Effector CD4-positive, alpha-beta T cell (primary cell): ENCODE results near the gene MYH10.

ENCODE experiments used
- DNase-seq: peaks from one replicate; pipeline ENCODE4 v3.0.0-alpha.2; 2020

MYH10 gene

DNA sequence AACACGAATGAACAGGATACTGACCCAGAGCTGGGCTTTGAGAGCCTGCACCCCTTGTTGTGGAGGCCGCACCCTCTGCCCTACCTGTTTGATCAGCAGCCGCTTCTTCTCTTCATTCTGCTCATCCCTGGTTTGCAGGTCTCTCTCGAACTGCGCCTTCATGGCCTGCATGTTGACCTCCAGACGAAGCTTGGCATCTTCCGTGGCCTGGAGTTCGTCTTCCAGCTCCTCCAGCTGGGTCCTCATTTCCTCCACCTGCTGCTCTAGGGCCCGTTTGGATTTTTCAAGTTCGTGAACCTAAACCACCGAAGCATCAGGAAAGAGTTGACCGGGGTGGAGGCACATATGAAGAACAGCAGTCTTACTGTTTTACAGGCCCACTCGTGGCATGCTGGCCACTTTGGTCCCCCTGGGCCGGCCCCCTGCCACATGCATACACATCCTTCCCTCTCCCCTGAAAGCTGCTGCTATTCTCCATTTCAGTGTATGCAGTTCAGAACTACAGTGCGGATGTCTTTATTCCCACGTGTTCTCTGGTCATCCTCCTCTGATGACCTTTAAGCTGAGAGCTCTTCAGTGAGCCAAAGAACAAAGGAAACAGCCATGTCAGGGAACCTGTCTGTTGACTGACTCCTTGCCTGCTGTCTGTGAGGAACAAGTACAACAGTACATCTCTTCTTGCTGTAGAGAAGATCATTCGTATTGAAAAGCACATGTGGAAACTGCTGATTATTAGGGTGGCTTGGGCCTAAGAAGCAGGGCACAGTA, 140.1 kb downstream of the MYH10 start:
- no peak for DNase-seq

DNA sequence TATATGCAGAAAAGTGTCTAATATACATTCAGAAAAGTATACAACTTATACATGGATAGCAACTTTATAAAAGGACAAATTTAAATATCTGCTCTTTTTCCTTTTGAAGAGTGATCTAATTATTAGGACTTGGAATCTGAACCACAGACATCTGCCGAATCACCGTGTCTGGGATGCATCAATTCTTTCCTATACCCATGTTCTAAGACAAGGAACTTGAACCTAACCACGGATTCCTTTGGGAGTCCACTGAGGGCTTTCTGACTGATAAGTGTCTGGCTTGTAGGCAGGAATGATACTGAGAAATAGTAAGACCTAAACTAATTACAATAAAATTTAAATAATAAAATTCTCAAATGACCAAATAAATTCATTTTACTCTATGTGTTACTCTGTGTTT, 140.7 kb downstream of the MYH10 start:
- no peak for DNase-seq

DNA sequence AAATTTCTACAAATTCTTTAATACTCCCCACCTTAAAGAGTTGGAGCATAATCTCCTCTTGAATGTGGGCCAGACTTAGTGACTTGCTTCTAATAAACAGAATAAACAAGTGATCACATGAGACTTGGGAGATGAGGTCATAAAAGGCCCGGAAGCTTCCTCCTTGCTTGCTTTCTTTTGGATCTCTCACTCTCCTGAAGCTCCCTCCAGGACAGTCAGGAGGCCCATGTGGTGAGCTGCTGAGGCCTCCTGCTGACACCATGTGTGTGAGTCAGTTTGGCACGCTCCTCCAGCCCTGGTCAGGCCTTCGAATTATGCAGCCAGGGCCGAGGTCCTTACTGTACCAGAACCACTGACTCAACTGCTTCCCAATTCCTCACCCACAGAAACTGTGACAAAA, 141.6 kb downstream of the MYH10 start:
- DNase-seq: no peak

DNA sequence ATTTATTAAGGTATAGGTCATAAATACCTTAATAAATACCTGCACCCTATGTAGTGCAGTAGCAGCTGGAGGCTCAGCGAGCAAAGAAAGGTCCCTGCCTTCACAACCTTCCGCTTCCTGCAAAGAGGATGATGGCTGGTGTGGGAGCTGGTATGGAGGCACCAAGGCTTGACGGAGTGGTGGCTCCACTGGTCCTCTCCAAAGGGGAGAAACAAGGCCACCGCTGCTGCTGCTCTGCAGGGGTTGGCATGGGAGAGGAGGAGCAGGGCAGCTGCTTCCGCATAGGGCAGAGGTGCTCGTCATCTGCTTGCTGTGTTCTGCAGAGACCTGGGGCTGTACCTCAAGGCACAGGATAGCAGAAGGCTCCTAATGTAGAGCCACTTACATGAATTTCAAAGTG, 142.0 kb downstream of the MYH10 start:
- DNase-seq: no peak

DNA sequence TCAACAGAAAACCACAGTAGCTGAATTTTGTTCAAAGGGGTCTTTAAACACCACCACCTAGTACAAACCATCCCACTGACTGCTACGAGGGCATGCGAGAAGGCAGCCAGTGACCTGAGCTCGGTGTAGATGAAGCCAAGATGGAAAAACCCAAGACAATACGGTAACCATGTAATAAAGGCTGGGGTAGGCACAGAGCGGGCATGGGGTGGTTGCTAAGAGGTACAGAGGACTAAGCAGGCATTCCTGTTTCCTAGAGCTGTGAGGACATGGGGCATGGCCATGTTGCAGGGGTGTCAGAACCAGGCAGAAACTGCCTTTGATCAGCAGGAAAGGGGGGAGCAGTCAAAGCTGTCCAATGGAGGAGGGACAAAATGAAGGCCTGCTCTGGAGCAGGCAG, 142.8 kb downstream of the MYH10 start:
- DNase-seq: no peak

DNA sequence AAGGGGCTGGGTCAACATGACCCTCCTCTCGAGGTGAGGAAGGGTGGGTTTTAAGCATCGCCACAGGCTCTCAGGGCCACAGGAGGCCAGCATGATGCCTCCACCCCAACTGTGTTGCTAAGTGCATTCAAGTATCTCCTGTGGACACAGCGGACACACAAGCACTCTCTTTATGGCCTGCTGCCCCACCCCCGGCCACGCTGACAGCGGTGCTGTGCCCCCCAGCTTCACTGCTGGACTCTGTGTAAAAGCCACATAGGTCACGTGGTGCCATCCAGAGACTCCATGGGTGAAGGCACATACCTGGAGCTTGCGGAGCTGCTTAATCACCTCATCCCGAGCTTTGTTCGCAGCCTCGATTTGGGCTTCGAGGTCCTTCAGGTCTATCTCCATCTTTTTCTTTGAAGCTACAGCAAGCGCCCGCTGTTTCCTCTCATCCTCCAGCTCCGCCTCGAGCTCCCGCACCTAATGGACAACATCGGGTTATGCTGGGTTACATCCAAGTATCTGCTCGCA, 143.3 kb downstream of the MYH10 start:
- no peak for DNase-seq

DNA sequence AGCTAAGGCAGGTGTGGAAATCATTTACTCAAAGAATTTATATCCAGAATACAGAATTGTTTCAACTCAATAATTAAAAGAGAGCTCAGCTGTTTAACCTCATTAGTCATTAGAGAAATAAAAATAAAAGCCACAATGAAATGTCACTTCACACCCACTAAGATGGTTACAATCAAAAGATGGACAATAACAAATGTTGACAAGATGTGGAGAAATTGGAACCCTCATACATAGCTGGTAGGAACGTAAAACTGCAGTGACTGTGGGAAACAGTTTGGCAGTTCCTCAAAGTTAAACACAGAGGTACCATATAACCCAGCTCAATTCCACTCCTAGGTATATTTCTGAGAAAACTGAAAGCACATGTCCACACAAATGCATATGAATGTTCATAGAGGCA, 145.0 kb downstream of the MYH10 start:
- DNase-seq: no peak

DNA sequence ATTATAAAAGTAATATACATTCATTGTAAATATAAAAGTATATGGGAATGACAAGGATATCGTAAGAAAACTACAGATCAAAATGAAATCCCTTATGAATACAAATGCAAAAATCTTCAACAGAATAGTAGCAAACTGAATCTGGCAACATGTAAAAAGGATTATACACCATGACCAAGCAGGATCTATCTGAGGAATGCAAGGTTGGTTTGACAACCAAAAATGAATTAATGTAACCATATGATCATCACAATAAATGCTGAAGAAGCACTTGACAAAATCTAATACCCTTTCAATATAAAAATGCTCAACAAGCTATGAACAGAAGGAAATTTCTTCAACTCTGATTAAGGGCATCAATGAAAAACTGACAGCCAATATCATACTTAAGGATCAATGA, 146.1 kb downstream of the MYH10 start:
- no peak for DNase-seq

DNA sequence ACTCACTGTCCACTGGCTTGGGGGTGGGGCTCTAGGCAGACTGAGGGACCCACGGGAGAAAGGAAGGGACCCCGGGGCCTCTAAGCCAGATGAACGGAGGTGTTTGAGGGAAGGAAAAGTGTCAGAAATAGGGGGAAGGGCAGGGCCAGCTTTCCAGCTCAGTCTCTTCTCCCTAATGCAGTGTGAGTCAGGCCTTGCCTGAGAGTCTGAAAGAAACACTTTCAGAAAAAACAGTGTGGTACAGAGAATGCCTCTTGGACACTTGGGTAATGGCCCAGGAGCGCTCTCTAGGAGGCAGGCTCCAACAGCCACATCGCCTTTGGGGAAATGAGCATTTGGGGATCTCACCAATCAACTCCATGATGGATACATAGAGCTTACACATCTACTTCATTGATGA, 148.0 kb downstream of the MYH10 start:
- no peak for DNase-seq

DNA sequence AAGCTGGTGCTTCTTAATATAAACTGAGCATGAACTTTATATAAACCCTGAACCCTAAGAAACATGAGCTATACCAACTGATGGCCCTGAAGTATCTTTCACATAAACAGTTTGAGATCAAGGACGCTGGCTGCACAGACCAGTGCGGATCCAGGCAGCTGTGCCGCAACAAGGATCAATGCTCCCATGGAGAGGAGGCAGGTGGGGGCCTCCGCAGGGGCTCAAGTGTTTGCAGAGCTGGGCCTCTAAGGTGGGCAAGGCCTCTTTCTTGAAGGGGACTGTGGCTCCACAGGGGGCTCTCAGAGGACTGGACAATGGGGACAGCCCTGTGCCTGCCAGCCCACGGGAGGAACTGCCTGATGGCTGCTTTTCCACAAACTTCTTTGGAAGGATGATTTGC, 148.8 kb downstream of the MYH10 start:
- DNase-seq: no peak

DNA sequence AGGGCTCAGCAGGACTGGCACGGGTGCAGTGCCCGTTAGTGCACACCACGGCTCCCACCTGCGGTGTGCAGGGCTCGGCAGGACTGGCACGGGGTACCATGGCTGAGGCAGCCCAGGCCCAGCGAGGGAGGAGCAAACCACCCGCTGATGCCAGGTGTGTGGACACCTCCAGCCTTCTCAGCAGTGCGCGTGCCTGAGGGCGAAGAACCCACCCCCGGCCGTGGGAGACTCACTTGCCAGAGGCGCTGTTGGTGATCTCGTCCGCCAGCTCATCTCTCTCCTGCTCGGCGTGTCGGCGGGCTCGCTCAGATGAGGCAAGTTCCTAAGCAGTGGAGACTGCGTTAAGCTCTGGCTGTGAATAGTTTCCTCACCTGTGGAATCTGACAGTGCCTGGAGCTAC, 149.4 kb downstream of the MYH10 start:
- DNase-seq: no peak

DNA sequence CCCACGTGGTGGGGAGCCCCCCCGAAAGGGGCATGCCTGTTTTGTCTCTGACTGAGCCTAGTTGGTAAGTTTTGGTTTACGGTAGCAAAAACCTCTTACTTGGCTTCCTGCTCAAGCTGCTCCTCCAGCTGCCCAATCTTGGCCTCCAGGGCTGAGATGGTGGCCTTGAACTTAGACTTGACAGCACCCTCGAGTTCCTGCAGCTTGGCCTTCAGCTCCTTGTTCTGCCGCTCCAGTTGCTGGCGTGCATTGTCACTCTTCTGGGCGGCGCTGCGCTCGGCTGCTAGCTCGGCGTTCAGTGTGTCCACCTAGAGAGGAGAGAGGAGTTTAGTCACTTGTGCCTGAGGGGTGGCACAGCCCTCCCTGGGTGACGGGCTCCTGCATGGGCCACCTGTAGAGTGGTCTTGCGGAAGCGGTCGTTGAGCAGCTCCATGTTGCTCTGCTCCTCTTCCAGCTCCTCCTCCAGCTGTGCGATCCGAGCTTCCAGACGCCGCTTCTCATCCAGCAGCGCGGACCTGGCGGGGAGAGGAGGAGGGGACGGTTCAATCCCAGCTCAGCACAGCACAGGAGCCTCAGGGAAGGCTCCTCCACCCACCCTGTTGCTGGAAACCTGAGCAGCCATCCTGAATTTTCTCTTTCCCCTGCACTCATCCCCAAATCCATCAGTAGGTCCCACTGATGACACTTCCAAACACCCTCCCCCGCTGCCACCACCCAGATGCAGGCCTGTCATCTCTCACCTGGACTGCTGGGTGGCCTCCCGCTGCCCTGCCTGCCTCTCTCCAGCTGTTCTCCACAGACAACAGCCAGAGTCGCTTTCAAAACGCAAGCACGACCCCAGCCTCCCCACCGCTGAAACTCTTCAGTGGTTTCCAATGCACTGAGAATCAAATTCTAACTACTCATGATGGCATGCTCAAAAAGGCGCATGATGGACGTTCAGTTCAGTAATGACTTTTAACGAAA, 150.2 kb downstream of the MYH10 start:
- DNase-seq: no peak

DNA sequence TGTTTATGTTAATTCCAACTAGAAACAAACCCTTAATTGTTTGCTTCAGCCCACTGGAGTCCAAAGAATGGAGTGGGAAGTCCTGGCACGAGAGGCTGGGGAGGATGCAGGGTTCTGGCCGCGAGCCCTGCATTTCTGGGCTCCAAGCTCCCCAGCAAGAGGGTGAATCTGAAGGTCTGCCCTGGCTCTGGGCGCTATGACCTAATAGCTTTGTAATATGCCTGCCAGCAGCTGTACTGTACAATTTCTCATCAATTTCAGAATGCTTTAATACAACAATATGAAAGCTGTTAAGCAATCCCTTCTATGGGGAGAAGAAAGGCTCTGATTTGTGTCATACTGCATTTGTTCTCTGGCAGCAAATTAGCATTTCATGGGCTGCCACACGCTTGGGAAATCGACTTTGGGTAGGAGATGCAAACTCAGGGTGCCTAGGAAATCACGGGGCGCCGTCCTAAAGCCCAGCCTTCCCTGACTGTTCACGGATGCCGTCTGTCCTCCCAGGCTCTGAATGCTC, 151.0 kb downstream of the MYH10 start:
- DNase-seq: no peak

DNA sequence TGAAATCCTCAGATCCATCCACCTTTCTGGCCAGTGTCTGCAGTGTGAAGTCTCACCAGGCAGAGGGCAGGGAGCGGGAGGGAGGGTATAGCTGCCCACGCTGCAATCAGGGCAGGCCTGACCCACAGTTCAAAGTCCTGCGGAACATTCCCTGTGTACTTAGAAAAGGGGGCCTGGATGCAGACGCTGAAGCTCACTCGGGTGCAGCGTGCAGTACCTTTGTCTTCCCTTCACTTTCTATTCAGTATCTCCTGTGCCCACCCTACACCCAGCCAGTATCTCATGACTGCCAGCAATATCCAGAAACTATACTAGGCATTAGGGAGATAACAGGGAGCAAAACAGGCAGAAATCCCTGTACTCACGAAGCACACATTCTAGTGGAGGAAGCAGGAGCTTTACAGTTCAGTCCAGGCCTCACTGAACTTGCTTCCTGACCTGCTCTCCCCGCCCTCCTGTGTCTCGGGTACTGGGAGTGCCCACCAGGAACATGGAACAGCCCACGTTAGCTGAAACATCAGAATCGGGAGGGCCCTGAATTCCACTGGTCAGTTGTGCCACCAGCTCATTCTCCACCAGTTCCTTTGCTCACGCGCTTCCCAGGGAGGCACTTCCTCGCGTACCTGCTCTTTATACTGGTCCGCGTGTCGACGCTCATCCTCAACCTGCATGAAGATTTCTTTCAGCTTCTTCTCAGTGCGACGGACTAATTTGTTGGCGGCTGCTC, 152.6 kb downstream of the MYH10 start:
- no peak for DNase-seq

DNA sequence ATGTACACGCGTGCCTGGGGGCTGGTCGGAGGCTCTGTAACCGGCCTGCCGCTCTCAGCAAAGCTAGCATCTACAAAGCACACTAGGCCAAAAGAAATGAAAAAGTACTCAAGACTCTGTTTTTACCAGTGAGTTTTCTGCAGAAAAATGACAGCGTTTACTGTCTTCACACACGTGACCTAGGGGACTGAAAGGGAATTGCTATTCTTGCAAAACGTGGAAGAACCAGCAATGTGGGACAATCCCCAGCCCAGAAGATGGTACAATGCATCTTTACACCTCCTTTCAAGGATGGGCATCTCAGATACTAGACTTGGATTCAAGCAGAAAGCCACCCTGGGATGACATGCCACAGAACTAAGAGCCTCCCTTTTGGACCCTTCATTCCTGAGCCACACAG, 153.4 kb downstream of the MYH10 start:
- DNase-seq: no peak

DNA sequence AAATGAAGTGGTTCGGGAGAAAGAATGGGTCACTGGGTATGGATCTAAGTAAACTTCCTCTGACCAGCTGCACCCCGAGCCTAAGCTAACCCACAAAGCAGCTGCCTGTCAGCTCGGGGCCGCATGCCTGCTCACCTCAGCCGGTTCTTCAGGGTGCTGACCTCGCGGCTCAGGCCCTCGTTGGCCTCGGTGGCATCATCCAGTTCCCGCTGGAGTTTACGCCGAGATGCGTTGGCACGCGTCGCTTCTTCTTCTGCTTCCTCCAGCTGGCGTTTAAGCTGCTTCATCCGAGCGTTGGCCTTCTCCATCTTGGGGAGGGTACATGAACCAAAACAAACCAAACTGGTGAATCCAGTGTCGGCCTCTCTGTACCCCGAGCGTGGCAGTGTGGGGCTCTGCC, 153.8 kb downstream of the MYH10 start:
- DNase-seq: no peak

DNA sequence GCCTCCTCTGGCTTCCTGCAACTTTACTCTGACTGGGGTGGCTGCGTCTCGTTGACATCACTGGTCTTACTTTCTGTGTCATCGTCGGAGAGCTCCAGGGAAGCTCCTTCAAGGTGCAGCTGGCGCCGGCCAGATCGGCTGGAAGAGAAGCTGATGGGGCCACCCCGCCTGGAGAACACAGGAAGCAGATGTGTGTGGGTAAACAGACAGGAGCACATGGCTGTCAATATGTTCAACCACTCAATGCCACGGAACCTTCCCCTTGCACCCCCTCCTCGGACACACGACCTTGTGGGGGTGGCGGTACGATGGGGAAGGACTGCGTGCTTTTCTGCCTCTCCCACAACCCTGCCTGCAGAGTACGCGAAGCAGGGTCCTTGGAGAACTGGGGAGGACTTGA, 154.7 kb downstream of the MYH10 start:
- DNase-seq: no peak

DNA sequence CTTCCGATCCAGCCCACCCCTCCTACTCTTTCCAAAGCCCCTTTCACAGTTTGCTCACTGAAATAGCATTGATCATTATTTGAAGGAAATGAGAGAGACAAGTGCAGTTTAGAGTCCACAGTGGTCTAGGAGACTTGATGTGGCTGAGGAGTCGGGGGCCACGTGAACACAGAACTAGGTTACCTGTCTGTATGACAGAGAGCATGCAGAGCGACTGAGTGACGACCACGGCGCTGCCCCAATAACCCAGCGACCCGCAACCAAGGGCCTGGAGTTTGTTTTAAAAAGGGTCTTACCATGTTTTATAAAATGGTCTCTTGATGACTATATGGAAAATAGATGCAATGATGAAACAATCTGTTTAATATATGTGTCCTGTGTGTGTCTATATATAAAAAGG, 155.3 kb downstream of the MYH10 start:
- DNase-seq: no peak

DNA sequence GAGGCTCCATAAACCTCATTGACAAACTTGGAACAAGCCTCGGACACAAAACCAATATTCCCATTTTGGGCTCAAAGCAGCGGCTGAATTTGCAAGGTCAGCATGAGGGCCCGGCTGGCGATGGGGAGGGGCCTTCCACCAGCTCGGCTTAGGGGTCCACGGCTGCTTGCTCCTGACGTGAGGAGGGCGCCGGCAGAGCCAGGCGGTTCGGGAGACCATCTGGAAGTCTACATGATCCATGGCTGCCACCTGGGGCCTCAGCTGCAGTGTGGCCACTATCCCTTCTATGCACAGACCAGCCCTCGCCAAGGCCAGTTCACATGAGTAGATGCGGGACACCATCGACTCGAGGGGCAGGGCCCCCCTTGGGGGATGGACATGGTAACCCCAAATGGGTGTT, 155.7 kb downstream of the MYH10 start:
- DNase-seq: no peak

DNA sequence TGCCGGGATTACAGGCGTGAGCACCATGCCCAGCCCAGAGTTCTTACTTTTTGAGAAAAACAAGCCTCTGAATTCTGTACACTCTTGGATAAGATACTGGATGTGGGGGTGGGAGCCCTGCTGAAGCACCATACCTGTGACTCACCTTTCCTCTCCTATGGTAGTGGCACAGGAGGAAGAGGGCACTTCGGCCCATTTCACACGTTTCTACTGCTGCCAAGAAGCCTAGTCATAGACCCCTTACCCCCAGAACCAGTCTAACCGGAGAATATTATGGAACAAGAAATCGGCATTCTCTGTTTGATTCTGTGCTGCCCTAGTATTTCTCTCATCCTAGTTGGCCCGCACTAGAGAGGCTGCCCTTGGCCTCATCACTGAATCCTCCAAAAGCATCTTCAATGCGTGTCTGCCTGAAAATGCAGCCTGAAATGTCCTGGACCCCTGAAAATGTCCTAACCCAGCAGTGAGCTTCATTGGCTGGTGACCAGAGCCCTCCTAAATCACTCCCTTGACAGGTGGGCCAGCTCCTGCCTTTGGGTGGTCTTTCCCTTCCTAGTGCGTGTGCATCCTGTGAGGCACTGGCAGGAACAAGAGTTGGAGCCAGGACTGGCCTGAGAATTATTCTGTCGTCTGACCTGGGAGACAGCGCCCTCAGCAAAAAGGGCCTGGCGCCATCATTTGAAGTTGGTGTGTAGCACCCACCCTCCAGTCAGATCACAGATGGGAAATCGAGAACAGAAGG, 156.9 kb downstream of the MYH10 start:
- DNase-seq: no peak

DNA sequence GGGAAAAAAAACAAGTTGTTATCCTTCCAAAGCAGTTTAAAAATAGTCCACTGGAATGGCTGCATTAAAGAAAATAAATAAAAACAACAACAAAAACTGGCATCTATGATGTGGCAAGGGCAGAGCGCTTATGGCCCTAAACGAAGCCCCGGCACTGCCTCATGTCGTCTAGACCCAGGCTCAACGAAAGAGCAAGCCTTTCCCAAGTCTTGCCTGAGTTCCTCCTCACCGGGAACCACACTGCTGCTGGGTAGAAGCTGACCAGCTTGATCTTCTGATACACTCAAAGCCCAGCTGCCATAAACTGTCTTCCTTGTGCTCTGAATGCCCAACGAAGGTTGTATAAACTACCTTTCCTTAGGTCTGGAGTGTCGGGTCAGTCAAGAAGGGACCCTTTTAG, 157.9 kb downstream of the MYH10 start:
- no peak for DNase-seq

DNA sequence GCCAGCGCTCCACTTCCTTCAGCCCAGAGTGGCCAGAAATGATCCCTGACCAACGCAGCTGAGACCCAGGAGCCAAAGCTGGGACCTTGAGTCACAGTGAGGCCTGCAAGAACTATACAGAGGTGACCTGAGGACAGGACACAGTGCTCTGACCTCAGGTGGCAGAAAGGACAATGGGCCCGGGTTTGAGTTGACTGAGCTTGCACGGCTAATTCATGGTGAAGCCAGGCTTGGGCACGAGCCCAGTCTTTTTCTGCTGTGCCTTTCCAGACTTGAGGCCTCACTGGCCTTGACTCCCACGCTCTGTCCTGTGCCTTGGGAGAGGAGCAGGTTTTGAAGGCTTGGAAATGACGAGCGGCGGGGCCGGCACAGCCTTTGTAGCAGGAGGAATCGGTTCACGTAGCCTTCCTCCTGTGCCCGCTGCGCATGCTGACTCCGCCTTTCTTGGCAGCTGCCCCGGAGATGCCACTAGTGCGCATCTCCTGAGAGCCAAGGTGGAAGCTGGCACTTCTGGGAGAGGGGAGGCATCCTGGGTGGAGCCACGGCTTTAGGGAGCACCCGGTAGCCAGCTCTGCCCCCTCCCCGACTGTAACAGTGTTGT, 160.0 kb downstream of the MYH10 start:
- DNase-seq: no peak
